ENCODE data around the gene SEMA5A.

The SEMA5A gene

DNA sequence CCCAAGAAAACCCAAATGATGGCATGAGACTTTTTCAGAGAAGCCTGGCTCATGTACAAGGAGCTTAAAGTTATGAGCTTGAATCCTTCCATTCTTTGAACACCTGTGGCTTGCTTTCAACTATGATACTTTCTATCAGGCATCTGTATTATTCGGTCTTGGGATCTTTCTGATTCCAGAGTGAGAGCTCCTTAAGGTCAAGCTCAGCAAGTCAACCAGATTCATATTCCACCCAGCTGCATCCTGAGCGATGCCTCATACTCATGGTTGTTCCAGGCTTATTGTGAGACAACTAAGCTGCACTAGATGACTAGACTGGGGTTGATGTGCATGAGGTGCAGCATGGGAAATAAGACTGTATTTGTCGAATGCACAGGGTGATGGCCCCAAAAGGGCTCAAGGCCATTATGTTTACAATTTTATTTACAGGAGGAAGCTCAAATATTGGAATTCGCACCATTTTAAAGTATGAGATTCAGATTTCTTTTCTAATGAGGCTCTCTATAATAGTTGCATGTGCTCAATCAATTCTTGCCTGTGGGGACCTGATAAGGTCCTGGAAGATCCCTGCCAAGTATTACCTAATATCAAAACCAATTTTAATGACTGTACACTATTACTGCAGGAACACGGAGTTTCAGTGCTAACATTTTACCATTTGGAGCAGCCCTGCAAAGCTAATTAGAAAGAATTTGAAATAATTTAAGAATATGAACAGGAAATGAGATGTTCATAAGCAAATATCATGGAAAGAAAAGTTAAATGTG lies 453.8 kb downstream of the SEMA5A start:
- no peak for FAIRE-seq

DNA sequence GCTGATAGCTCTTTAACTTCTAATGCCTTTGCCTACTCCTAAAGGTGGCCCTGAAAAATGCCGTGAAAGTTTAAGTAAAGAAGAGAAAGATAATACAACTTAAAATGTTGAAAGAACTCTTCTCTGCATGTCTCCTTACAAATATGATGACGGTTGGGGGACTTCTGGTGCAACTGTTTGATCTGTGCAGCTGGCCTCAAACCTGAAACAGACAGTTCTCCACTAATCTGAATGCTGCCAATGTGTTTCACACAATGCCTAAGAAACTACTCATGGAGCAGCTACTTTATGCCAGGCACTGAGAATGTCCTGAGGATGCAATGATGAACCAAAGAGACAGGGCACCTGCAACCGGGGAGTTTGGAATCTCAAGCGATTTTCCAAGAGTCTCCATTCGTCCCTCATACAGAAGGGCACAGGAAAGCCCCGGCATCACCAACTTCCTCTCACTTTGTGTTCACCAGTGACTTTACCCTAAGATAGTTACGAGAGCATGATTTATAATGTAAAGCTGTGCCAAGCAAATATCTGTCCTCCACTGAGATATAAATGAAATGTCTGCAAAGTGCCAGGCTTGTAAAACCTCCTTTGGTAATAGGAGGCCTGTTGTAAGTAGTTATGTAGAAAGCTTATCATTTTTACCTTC lies 455.4 kb downstream of the SEMA5A start:
- no peak for FAIRE-seq

DNA sequence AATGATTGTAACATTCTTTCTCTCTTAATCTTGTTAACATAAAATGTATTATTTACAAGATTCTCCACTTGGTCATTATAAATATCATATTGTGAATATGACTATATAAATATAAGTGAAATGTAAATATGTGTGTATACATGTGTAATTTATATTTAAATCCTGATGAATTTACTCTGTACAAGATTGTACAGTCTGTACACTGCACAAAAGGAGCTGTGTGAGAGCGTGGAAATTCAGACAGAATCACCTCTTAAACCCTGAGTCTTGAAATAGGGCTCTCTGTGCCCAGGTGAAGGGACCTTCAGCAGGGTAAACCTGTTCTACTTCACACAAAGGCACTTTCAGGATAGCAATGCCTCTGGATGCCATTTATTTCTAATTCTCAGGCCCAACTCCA lies 456.0 kb downstream of the SEMA5A start:
- no peak for FAIRE-seq

DNA sequence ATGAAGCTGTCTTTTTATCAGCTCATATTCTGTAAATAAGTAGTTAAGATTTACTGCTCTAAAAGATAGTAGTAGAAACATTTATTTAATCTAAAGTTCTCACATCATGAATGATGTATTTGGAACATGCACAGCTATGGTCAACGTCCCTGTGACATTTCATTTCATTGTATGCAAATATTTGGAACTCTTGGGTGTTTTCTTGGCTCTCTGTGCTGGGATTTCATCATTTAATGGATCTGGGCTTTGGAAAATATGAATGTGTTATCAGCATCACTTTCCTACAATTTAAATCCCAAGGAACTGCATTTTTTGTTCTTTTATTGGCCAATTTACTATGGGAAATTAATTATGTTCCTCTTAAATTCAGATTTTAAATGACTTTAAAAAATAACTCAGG lies 462.9 kb downstream of the SEMA5A start:
- no peak for FAIRE-seq

DNA sequence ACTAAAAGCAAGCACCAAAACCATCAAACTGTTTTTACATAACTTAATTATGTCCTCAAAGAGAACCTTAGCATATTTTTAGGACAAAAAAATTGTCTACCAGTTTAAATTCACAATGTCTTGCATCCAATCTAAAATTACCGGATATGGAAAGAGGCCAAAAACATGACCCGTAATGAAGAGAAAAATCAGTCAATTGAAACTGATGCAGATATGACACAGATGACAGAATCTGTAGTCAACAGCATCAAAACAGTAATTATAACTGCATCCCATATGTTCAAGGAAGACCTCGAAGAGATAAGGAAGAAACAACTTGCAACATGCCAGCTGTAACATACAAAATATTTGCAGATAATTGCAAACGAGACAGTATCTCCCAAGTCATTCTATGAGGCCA lies 473.2 kb downstream of the SEMA5A start:
- FAIRE-seq, result no peak

DNA sequence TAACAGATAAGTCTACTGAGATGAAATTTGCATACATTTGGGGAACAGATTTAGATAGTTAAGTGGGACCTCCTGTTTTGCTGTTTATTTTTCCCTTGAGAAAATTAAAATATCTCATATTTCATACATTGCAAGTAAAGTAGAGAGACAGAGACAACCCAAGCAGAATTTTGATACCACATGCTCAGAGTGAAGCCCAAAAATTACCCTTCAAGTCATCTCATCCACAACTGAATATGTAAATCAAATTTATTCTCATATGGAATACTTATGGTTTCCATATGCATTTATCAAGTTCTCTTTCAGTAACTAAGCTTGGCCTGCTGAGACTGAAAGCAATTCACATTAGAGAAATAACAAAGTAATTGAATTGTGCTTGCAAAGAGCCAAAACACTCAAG lies 474.4 kb downstream of the SEMA5A start:
- FAIRE-seq, result no peak

DNA sequence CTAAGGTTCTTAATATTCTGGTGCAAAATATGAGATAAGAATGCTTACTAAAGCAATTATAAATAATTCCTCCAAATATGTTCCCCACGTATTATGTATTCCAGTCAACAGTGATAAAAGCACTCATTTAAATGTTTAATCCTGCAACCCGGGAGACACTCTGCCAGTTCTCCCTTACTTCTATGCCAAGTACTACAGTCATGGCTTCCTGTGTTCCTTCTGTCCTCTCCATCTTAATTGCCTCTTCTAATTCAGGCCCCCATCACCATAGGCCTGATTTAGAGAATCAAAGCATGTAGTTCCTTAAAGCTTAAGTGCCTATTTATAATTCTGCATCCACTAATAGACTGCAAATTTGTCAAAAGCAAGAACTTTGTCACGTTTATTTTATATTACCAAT lies 474.8 kb downstream of the SEMA5A start:
- FAIRE-seq, result no peak

DNA sequence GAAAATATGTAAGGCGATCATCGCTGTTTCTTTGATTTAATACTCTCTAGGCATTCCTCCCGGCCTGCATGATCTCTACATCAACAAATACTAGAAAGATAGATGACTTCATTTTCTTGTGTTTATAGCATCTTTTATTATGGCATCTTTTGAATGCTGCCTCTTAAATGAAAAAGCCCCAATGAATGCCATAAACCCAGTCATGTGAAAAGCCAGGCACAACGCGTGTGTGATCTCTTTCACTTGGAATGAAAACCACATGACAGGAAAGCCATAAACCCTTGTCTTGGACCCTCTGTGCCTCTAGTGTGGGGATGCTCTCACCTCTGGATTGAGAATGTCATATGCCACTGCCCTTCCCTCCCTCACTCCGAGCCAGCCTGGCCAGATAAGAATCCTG lies 476.2 kb downstream of the SEMA5A start:
- no peak for FAIRE-seq

DNA sequence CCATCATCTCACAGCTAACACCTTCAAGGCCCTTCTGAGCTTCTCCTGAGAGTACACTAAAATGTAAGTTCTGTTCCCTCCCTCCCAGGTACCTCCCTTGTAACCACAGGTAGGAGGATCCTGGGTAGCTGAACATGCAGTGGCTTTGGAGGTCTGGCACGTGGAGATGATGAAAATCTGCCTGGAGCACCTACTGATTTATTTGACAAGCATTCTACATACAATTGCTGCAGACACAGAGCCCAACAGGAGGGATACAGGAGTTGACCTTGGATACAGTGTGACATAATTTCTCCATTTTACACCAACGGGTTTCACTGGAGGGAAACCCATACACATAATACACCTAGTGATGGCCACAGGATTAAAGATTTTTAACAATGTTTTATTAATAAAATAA lies 478.7 kb downstream of the SEMA5A start:
- FAIRE-seq, result no peak

DNA sequence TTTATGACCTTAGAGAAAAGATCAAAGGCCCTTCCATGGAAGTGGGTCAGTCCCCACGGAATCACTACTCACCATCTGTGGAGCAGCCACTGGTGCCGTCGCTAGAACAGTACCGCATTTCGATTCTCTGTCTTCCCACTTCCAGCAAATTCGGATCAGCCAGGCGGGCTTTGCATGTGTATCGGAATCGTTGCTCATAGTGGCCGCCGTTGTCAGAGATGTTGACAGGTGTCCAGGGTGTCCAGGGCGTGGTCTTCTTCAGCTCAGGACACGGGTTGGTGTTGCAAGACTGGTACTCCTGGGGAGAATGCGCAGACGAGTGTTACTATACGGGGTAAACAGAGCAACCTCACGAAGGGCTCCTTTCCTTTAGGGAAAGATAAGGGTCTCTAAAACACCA lies 479.5 kb downstream of the SEMA5A start:
- FAIRE-seq, result no peak

DNA sequence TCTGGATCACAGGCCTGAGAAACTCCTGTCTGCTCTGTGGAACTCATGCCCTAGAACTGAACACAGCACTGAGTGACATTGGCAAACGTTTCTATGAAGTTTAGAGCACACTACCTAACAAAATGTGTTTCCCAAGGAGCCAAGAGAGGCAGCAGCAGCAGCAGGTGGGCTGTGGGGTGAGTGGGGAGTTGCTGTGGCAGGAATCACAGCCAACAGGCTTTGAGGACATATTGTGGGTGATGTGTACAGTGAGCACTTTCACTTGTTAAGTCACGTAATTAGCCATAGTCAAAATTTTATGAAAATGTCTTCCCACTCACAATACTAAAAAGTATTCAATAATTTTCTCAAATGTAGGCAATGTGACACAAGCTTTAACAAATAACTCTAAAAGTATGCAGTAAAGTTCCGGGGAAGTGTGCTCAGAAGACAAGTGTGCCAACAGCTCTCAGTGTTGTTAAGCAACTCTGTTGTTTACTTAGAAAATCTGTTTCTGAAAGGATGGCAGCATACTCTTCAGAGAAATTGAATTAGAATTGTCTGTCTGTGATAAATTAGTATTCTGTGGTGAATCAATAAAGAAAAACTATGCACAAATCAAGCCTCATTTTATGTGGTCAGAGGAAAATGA lies 482.1 kb downstream of the SEMA5A start:
- no peak for FAIRE-seq

DNA sequence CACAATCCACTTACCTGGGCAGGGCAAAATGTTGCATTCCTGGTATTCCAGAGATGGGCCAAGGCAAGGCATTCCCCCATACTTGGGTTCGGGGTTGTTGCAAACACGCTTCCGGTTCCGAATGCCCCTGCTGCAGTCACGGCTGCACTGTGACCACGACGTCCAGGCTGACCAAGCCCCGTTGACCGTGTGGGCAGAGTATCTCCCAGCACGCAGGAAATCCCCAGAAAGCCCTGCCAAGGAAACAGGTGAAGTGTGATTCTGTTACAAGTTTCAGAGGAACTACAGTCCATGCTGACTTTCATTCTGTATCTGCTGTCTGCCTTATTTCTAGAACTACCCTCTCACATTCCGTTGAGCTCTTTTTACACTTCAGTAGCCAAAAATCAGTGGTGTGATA lies 483.0 kb downstream of the SEMA5A start:
- no peak for FAIRE-seq

DNA sequence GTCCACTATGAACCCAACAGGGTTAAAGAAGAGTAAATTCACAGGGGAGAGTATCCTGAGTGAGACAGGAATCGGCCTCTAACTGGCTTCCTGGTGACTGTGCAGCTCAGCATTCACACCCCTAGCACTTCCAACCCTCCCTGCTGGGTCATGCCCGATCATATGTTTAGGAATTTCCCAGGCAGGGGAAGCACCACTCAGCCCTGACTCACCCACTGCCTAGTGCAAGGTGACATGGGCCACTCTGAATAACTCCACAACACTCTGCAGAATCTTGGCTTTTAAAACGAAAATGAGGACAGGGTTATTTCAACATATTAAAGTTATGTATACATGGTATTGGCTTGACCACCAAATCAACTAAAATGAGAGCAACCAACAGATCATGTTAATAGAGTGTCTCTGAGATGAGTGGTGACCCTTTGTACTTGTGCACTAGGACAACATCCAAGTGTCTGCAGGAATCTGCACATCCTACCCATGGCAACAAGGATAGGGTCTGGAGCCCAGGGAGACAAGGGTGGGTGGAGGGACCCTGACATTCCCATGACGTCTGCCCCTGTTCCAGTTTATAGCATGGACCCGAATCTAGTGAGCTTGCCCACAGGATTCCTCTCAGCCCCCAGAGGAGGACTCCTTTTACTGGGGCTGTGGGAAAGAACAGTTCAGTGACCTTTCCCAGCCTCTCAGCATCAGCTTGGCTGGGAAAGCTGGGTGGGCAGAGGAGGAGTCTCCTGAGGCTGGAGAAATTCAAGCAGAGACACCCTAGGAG lies 485.8 kb downstream of the SEMA5A start:
- FAIRE-seq, result no peak

DNA sequence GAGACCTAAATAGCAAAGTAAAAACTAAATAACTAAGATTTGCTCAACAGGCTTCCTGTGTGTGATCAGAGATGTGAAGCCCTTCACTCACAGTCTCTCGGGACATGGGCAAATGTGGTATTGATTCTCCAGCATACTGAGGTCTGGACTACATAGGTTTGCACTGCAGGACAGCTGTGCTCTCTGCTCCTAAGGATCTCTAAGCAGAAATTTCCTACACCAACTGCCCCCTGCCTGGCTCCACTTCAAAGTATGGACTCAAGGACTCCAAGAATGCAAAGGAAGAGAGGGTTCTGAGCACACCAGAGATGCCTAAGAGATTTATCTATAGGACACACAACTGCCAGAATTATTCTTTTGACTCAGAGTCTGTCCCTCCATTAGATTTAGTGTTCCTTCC lies 487.2 kb downstream of the SEMA5A start:
- no peak for FAIRE-seq

DNA sequence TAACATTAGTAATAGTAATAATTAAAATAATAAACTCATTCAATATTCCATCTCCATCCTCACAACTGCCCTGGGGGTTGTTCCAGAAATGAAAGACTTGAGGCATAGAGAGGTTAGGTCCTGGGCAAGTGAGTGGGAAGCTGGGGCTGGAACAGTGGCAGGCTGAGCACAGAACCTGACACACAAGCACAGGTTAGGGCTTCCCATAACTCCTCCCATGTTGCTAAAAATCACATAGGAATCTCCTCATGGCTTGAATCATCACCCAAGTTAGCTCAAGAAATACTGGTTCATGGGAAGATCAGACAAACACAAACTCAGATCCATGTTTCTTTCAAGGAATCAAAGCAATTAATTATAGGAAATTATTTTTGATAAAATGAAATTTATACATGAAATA lies 487.7 kb downstream of the SEMA5A start:
- FAIRE-seq, result no peak

DNA sequence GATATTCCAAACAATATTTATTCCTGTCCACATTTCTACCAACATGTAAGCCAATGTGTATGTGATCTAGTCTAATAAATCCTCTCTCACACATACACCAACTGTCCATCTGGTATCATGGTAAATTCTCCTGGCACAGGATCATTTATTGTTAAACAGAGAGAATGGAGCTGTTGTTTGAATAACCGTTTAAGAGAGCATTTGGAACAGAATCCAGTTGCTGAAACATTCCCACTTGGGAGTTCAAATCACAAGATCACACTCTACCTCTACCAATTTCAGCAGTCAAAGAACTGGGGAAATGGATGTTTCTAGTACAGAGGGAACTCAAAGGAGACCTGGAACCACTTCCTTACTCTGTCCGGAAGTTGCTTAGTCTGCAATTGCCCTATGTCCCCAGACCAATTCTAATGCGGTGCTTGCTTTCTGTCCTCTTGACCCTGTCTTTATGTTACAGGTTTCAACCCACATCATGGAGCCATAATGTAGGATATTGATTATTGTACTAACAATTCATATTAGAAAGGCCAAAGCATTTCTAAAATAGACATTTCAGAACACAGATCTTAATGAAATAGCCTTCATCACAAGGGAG lies 488.4 kb downstream of the SEMA5A start:
- no peak for FAIRE-seq

DNA sequence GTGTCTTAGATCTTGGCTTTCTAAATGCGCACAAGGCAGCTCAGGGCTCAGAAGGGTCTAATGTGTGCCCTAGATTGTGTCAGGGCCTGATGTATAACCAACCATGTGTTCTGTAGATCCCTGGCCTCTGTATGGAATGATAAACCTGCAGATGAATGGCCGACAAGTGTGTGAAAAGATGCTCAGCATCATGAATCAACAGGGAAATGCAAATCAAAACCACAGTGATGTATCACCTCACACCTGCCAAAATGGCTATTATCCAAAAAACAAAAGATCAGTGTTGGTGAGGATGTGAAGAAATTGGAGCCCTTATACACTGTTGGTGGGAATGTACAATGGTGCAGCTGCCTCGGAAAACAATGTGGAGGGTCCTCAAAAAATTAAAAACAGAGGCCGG lies 489.8 kb downstream of the SEMA5A start:
- FAIRE-seq, result no peak

DNA sequence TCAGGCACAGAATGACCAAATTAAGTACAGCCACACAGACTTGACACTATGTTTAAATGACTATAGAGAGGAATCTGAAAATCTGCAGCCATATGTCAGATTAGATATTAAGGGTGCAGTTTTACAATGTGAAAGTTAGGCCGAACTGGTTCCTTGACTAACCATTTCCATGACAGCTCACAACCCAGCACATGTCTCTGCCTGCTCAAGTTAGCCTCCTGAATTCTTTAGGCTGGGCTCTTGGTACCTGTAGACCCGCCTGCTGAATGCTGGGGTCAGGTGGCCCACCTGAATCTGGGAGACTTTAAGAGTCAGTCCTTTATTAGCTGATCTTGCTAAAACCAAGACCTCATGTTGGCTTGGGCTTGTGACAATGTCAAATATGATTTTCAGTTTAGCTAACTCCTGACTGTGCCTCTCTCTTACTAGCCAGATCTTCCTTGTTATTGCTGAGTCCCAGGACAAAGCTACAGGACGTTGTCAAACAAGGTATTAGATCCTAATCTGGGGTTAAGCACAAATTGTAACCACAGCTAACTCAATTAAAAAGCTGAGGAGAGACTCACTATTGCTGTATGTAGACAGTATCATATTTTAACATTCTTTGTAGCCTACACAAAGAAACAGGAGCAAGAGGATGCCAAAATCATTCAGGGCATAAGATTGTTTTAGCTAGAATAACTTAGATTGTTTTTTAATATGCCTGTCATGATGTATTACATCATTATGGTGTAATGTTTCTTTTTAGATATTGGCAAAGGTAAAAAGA lies 490.9 kb downstream of the SEMA5A start:
- no peak for FAIRE-seq

DNA sequence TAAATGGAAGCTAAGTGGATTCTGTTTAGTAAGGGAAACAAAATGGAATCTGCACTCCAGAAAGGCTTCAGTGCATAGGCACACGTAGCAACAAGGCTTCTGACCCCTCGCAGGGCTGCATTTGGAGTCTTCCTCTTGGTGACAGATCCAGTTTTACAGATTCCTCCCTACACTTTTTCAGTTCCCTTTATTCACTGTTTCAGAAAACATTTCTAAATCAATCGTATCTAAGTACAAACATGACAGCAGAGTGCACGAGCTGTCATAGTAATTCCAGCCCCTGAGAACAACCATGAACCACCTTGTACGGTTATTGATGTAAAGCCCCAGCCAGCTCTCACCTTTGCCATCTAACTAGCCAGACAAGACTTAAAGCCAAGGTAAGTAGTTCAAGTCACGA lies 491.6 kb downstream of the SEMA5A start:
- FAIRE-seq, result no peak

DNA sequence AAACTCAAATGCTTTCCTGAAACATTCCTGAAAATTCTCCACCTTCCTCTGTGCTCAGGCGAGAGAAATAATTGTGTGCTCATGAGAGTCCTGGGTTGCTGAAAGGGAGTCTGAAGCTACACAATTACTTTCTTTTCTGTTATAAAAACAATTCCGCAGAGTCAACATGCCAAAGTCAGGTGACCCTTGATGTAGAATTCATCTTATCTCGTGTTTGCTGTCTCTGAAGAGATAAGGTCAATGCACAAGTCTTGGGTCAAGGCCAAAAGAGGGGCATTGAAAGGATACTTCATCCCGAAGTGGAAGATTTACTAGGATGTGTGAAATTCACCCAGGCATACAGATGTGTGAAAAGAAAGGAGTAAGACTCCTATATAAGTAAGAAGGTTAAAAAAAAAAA lies 493.5 kb downstream of the SEMA5A start:
- no peak for FAIRE-seq

DNA sequence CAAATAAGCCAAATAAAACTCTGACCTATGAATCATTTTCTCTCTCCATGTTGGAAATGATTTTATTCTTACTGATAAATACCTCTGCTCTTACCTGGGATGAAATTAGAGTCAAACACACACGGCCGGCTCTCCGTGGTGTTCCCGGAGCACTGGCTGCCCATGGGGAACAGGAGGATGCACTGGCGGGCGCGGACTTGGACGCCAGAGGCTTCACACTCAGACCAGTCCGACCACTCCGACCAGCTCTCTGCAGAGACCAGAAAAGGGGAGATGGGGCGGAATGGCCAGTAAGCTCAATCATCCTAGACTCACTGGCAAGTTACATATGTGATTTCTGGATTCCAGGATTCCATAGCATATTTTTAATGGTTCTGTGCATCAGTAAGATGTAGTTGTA lies 494.1 kb downstream of the SEMA5A start:
- FAIRE-seq, result no peak

DNA sequence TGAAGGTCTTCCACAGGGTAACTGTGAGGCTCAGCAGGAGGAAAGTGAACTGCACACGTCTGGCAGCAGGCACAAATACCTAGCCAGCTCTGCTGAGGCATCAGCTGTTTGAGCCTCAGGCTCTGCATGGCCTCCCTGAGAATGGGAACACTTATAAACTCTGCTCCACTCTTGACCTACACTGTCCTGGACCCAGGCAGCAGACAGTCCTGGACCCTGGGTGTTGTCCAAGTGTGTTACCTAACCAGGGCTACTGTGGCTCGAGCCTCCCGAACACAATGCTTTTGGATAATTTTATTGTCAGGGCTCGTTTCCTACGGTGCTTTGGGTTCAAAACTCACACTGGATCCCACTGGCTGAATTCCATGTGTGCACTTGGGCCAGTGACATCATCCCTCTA lies 497.9 kb downstream of the SEMA5A start:
- no peak for FAIRE-seq
